Esophagus squamous epithelium (tissue), 4 donors: ENCODE measurements around the gene ARL4C.

ENCODE experiments used
- POLR2A ChIP-seq, 4 donors: fragments of 450-650 bp; IDR thresholded peaks; one replicate each; pipeline ENCODE4 v1.6.1; 2017; ENCODE audit warnings: antibody characterized with exemption in 4 of 4, mild to moderate bottlenecking in 4 of 4, moderate library complexity in 3 of 4
- TF ChIP-seq, protein P1 (sequence below), 6 experiments: fragments of 450-650 bp in 4 of 6; fragments of 200-600 bp in 2 of 6; sonication (generic) in 2 of 6; IDR thresholded peaks; one replicate each; pipeline ENCODE4 v1.5.1; 2016 to 2019; ENCODE audit warnings: antibody characterized with exemption in 6 of 6, mild to moderate bottlenecking in 4 of 6, moderate library complexity in 4 of 6

DNA sequence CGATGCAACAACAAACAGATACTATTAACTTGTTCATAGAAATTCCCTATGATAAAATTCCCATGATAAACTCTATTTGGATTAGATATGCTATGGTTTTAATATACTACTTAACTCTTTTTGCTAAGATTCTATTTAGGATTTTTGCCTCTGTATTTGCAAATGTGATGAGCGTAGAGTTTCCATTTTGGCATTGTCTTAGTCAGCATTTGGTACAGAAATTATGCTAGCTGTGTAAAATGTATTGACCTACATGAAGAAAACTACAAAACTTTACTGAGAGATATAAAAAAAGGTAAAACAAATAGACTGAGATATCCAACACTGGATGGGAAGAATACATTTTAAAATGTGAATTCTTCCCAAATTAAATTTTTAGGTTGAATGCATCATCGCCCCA lies 29.8 kb upstream of the ARL4C start:
- TF ChIP-seq, protein P1, sequence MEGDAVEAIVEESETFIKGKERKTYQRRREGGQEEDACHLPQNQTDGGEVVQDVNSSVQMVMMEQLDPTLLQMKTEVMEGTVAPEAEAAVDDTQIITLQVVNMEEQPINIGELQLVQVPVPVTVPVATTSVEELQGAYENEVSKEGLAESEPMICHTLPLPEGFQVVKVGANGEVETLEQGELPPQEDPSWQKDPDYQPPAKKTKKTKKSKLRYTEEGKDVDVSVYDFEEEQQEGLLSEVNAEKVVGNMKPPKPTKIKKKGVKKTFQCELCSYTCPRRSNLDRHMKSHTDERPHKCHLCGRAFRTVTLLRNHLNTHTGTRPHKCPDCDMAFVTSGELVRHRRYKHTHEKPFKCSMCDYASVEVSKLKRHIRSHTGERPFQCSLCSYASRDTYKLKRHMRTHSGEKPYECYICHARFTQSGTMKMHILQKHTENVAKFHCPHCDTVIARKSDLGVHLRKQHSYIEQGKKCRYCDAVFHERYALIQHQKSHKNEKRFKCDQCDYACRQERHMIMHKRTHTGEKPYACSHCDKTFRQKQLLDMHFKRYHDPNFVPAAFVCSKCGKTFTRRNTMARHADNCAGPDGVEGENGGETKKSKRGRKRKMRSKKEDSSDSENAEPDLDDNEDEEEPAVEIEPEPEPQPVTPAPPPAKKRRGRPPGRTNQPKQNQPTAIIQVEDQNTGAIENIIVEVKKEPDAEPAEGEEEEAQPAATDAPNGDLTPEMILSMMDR (IDR thresholded peaks at IDR 0.05): no peak
- TF ChIP-seq POLR2A (IDR thresholded peaks at IDR 0.05): no peak
